K562 (cell line): ENCODE measurements around the gene EIF2S2. TPM values are rescaled to one million over a fixed set of nuclear protein-coding genes. Genes with fewer than 3 reads are reported as not detected.

Experiments used
- ARHGAP35 ChIP-seq: fragments of 450-650 bp; IDR thresholded peaks from 2 replicates; pipeline ENCODE4 v1.6.1; 2018; ENCODE audit not compliant: partially characterized antibody
- ARID1B ChIP-seq: fragments of 450-650 bp; IDR thresholded peaks from 2 replicates; pipeline ENCODE4 v1.6.1; 2016; ENCODE audit warnings: antibody characterized with exemption, mild to moderate bottlenecking, inconsistent platforms
- BCL6 ChIP-seq: fragments of 250-450 bp; sonication (Bioruptor Pico); IDR thresholded peaks from 2 replicates; pipeline ENCODE4 v1.4.0; 2020
- CBX2 ChIP-seq: fragments of 200-600 bp; sonication (generic); IDR thresholded peaks from one replicate; pipeline ENCODE4 v1.6.1; 2012; ENCODE audit warnings: mild to moderate bottlenecking, low read length, inconsistent platforms; ENCODE audit not compliant: insufficient read depth, poor library complexity, severe bottlenecking
- ELF2 ChIP-seq: fragments of 250-450 bp; sonication (Bioruptor Pico); IDR thresholded peaks from 2 replicates; pipeline ENCODE4 v1.5.0; 2021; ENCODE audit warnings: mild to moderate bottlenecking
- ETV5 ChIP-seq: sonication (generic); formaldehyde crosslinking; IDR thresholded peaks from 2 replicates; pipeline ENCODE4 v1.4.0; 2020; ENCODE audit warnings: low read depth, mild to moderate bottlenecking, missing genetic modification reagents
- GABPB1 ChIP-seq: sonication (generic); formaldehyde crosslinking; IDR thresholded peaks from 2 replicates; pipeline ENCODE4 v1.8.0; 2022; ENCODE audit warnings: mild to moderate bottlenecking, missing genetic modification reagents
- HMG20A ChIP-seq: fragments of 450-650 bp; formaldehyde crosslinking; conservative IDR thresholded peaks from 2 replicates; pipeline ENCODE4 v1.4.0; 2020; ENCODE audit warnings: mild to moderate bottlenecking, mixed read lengths
- ILF3 ChIP-seq: fragments of 450-650 bp; IDR thresholded peaks from 2 replicates; pipeline ENCODE4 v1.6.1; 2018; ENCODE audit warnings: antibody characterized with exemption, mild to moderate bottlenecking, moderate library complexity, borderline replicate concordance
- NR2C1 ChIP-seq, 2 experiments: fragments of 450-650 bp; IDR thresholded peaks; 2 replicates each; pipeline ENCODE4 v1.6.1; 2017; ENCODE audit warnings: mild to moderate bottlenecking in 2 of 2, antibody characterized with exemption in 1 of 2, inconsistent platforms in 1 of 2, missing compliant biosample characterization in 1 of 2, missing genetic modification characterization in 1 of 2
- RBM15 ChIP-seq: fragments of 200-400 bp; formaldehyde crosslinking; IDR thresholded peaks from 2 replicates; pipeline ENCODE4 v1.6.1; 2018; ENCODE audit warnings: mild to moderate bottlenecking, low read length, moderate library complexity; ENCODE audit not compliant: insufficient read depth
- RBM39 ChIP-seq: fragments of 200-400 bp; formaldehyde crosslinking; optimal IDR thresholded peaks from 2 replicates; pipeline ENCODE3; 2018; ENCODE audit warnings: low read depth, low read length
- TRIM28 ChIP-seq: fragments of 450-650 bp; IDR thresholded peaks from 2 replicates; pipeline ENCODE4 v1.6.1; 2017
- ZNF431 ChIP-seq: sonication (generic); formaldehyde crosslinking; IDR thresholded peaks from 2 replicates; pipeline ENCODE4 v1.8.0; 2022; ENCODE audit warnings: mild to moderate bottlenecking, missing genetic modification reagents
- ZSCAN32 ChIP-seq: fragments of 450-650 bp; formaldehyde crosslinking; IDR thresholded peaks from 2 replicates; pipeline ENCODE4 v1.4.0; 2020; ENCODE audit warnings: mild to moderate bottlenecking, moderate library complexity
- polyA plus RNA-seq, 8 experiments: library from polyadenylated mRNA; depleted of rRNA in 4 of 8; stranded (reverse) in 5 of 8; unstranded in 3 of 8; fragments of >200 nt; fragmentation: Nextera tagmentation in 2 of 8; fragmentation: Illumina TruSeq in 1 of 8; extraction: Ambion mirVana in 2 of 8; extraction: Trizol in 1 of 8; gene quantifications; 2 replicates each; pipeline versions ENCODE4 v1.2.1 to v1.2.3, GENCODE V29; 2011 to 2014; ENCODE audit warnings: inconsistent platforms in 1 of 8, missing spikeins in 1 of 8
- total RNA-seq, 7 experiments: library from RNA; depleted of rRNA in 6 of 7; stranded (reverse); fragments of >200 nt in 6 of 7; fragmentation: Illumina TruSeq in 2 of 7; extraction: Trizol in 2 of 7; gene quantifications; 2 replicates each; pipeline versions ENCODE4 v1.2.1 to v1.2.3, GENCODE V29; 2011 to 2021; ENCODE audit warnings: low replicate concordance in 1 of 7
- TF ChIP-seq, protein P1 (sequence below), 2 experiments: IDR thresholded peaks; 2 replicates each; pipeline ENCODE4 v1.6.1; 2012; ENCODE audit warnings: improper control_type of control experiment in 2 of 2, low read depth in 2 of 2, low read length in 2 of 2, borderline replicate concordance in 1 of 2
- TF ChIP-seq, protein P2 (sequence below), 2 experiments: fragments of 200-800 bp in 1 of 2; sonication (Bioruptor generic) in 1 of 2; sonication (generic) in 1 of 2; formaldehyde crosslinking in 1 of 2; IDR thresholded peaks in 1 of 2; conservative IDR thresholded peaks in 1 of 2; 2 replicates each; pipeline versions ENCODE4 v1.5.0 to v1.6.1; 2016 to 2020; ENCODE audit warnings: missing compliant biosample characterization in 1 of 2, missing genetic modification characterization in 1 of 2, missing genetic modification reagents in 1 of 2
- TF ChIP-seq, protein P3 (sequence below): fragments of 450-650 bp; IDR thresholded peaks from one replicate; pipeline ENCODE4 v1.6.1; 2018; ENCODE audit warnings: mild to moderate bottlenecking, moderate library complexity; ENCODE audit not compliant: partially characterized antibody
- TF ChIP-seq, protein P4 (sequence below): fragments of 250-450 bp; sonication (Bioruptor Pico); IDR thresholded peaks from 2 replicates; pipeline ENCODE4 v1.5.0; 2020; ENCODE audit warnings: mild to moderate bottlenecking
- TF ChIP-seq, protein P5 (sequence below): fragments of 250-450 bp; sonication (Bioruptor Pico); IDR thresholded peaks from 2 replicates; pipeline ENCODE4 v1.4.0; 2020; ENCODE audit warnings: borderline replicate concordance

The EIF2S2 gene
- total and polyA plus RNA-seq, 9 of the 15 experiments (the other 6 are each of a cell fraction or from before 2014, with no cell fraction given): 79.7 to 220 (median 154) TPM

DNA sequence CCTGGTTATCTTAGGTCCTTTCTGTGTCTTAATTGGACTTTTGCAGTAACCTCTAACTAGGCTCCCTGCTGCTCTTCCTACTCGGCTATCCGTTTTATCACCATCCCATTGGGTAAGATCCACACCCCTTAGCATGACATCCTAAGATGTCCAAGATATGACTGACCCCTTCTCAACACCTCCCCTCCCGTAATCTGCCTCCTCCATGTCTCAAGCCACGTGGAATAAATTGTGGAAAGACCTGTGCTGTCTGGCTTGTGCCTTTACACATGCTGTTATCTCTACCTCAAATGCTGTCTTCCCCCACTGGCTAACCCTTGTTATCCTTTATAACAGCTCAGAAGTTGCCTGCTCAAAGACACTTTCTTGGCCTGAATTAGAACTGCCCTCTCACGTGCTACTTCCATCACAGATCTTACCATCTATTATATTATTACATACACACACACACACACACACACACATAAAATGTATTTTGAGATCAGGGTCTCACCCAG lies 26.5 kb downstream of the EIF2S2 start (continued):
- TF ChIP-seq RBM15 (no peak), ZSCAN32 (CRISPR knock-in tag) (no peak), CBX2 (no peak), RBM39 (no peak), TRIM28 (no peak), ILF3 (no peak), ARID1B (peak; percentile 94), ETV5 (no peak), HMG20A (no peak), ELF2 (CRISPR knock-in tag) (no peak), BCL6 (no peak), ZNF431 (CRISPR knock-in tag) (no peak), NR2C1 (IDR thresholded peaks at IDR 0.05) (peak; percentile 28; the same call in 1 of the 2 replicates), NR2C1 (tag; IDR thresholded peaks at IDR 0.05) (0 out of 2 replicates have a peak, but pooled peaks have one; percentile 43), ARHGAP35 (no peak), GABPB1 (CRISPR knock-in tag) (no peak)
- TF ChIP-seq, protein P1, sequence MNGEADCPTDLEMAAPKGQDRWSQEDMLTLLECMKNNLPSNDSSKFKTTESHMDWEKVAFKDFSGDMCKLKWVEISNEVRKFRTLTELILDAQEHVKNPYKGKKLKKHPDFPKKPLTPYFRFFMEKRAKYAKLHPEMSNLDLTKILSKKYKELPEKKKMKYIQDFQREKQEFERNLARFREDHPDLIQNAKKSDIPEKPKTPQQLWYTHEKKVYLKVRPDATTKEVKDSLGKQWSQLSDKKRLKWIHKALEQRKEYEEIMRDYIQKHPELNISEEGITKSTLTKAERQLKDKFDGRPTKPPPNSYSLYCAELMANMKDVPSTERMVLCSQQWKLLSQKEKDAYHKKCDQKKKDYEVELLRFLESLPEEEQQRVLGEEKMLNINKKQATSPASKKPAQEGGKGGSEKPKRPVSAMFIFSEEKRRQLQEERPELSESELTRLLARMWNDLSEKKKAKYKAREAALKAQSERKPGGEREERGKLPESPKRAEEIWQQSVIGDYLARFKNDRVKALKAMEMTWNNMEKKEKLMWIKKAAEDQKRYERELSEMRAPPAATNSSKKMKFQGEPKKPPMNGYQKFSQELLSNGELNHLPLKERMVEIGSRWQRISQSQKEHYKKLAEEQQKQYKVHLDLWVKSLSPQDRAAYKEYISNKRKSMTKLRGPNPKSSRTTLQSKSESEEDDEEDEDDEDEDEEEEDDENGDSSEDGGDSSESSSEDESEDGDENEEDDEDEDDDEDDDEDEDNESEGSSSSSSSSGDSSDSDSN (IDR thresholded peaks at IDR 0.05; ENCODE audit: borderline replicate concordance in 1 of 2, low read depth in 2 of 2, low read length in 2 of 2): no peak
- TF ChIP-seq, protein P2, sequence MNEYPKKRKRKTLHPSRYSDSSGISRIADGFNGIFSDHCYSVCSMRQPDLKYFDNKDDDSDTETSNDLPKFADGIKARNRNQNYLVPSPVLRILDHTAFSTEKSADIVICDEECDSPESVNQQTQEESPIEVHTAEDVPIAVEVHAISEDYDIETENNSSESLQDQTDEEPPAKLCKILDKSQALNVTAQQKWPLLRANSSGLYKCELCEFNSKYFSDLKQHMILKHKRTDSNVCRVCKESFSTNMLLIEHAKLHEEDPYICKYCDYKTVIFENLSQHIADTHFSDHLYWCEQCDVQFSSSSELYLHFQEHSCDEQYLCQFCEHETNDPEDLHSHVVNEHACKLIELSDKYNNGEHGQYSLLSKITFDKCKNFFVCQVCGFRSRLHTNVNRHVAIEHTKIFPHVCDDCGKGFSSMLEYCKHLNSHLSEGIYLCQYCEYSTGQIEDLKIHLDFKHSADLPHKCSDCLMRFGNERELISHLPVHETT (CRISPR knock-in tag; conservative IDR thresholded peaks at IDR 0.05 in 1 of 2, IDR thresholded peaks at IDR 0.05 in 1 of 2): 0 out of 4 replicates have a peak, but pooled peaks of 1 of the 2 experiments have one; percentile 27
- TF ChIP-seq, protein P3, sequence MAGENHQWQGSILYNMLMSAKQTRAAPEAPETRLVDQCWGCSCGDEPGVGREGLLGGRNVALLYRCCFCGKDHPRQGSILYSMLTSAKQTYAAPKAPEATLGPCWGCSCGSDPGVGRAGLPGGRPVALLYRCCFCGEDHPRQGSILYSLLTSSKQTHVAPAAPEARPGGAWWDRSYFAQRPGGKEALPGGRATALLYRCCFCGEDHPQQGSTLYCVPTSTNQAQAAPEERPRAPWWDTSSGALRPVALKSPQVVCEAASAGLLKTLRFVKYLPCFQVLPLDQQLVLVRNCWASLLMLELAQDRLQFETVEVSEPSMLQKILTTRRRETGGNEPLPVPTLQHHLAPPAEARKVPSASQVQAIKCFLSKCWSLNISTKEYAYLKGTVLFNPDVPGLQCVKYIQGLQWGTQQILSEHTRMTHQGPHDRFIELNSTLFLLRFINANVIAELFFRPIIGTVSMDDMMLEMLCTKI: no peak
- TF ChIP-seq, protein P4, sequence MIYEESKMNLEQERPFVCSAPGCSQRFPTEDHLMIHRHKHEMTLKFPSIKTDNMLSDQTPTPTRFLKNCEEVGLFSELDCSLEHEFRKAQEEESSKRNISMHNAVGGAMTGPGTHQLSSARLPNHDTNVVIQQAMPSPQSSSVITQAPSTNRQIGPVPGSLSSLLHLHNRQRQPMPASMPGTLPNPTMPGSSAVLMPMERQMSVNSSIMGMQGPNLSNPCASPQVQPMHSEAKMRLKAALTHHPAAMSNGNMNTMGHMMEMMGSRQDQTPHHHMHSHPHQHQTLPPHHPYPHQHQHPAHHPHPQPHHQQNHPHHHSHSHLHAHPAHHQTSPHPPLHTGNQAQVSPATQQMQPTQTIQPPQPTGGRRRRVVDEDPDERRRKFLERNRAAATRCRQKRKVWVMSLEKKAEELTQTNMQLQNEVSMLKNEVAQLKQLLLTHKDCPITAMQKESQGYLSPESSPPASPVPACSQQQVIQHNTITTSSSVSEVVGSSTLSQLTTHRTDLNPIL (CRISPR knock-in tag): no peak
- TF ChIP-seq, protein P5, sequence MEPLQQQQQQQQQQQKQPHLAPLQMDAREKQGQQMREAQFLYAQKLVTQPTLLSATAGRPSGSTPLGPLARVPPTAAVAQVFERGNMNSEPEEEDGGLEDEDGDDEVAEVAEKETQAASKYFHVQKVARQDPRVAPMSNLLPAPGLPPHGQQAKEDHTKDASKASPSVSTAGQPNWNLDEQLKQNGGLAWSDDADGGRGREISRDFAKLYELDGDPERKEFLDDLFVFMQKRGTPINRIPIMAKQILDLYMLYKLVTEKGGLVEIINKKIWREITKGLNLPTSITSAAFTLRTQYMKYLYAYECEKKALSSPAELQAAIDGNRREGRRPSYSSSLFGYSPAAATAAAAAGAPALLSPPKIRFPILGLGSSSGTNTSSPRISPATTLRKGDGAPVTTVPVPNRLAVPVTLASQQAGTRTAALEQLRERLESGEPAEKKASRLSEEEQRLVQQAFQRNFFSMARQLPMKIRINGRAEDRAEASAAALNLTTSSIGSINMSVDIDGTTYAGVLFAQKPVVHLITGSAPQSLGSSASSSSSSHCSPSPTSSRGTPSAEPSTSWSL: no peak
